Measurements from ENCODE around the gene TRERF1. TPM values are rescaled to one million over a fixed set of nuclear protein-coding genes. Genes with fewer than 3 reads are reported as not detected.

Gene TRERF1
- total RNA-seq, 1 donor from 2014 or later, result 3.8 TPM

- no peak for TF ChIP-seq CTCF (IDR thresholded peaks at IDR 0.05)
- no peak for ATAC-seq
- no peaks in the 10 kb centered on the region for H3K9me3 ChIP-seq
- no peak overlapping the region for H3K27ac ChIP-seq
- H3K36me3 ChIP-seq, result no peaks in the 10 kb centered on the region
- intact Hi-C loops (cut with DNase I), result no loop called here
- H3K27me3 ChIP-seq, result no peaks in the 10 kb centered on the region
- DNase-seq, result no peak
- no peak overlapping the region for H3K4me3 ChIP-seq
- H3K4me1 ChIP-seq, result no peaks in the 10 kb centered on the region
These were observed 73.6 kb downstream of the TRERF1 start for GRCh38 chr6:42378125-42378524.

GRCh38 chr6:42375007-42375635 lies 76.6 kb downstream of the TRERF1 start:
- Histone ChIP-seq H3K4me3 (no peak overlapping the region), H3K4me1 (no peaks in the 10 kb centered on the region), H3K27me3 (no peaks in the 10 kb centered on the region), H3K36me3 (no peaks in the 10 kb centered on the region), H3K27ac (no peak overlapping the region), H3K9me3 (no peaks in the 10 kb centered on the region)
- intact Hi-C loops (cut with DNase I), result no loop called here
- no peak for TF ChIP-seq CTCF (IDR thresholded peaks at IDR 0.05)
- ATAC-seq, result no peak
- DNase-seq, result no peak

- Histone ChIP-seq H3K9me3 (no peaks in the 10 kb centered on the region), H3K4me1 (no peaks in the 10 kb centered on the region), H3K27me3 (no peaks in the 10 kb centered on the region), H3K27ac (no peak overlapping the region), H3K4me3 (no peak overlapping the region), H3K36me3 (no peaks in the 10 kb centered on the region)
- ATAC-seq, result peak; percentile 37
- DNase-seq, result no peak
- intact Hi-C loops (cut with DNase I), result no loop called here
- no peak for TF ChIP-seq CTCF (IDR thresholded peaks at IDR 0.05)
These were observed 77.6 kb downstream of the TRERF1 start for GRCh38 chr6:42374018-42374669.

GRCh38 chr6:42372699-42373098 lies 79.0 kb downstream of the TRERF1 start:
- Histone ChIP-seq H3K27me3 (no peaks in the 10 kb centered on the region), H3K36me3 (no peaks in the 10 kb centered on the region), H3K4me3 (no peak overlapping the region), H3K27ac (no peak overlapping the region), H3K9me3 (no peaks in the 10 kb centered on the region), H3K4me1 (peaks cover under 1% of the 10 kb centered on the region)
- intact Hi-C loops (cut with DNase I), result no loop called here
- ATAC-seq (peak; percentile 40), DNase-seq (no peak)
- TF ChIP-seq CTCF (IDR thresholded peaks at IDR 0.05), result no peak

- ATAC-seq, result no peak
- no peaks in the 10 kb centered on the region for H3K36me3 ChIP-seq
- intact Hi-C loops (cut with DNase I), result no loop called here
- no peak for DNase-seq
- peaks cover 12% of the 10 kb centered on the region for H3K4me1 ChIP-seq
- H3K27ac ChIP-seq, result no peak overlapping the region
- H3K9me3 ChIP-seq, result no peaks in the 10 kb centered on the region
- TF ChIP-seq CTCF (IDR thresholded peaks at IDR 0.05), result no peak
- H3K27me3 ChIP-seq, result no peaks in the 10 kb centered on the region
- H3K4me3 ChIP-seq, result no peak overlapping the region
These were observed 81.3 kb downstream of the TRERF1 start for GRCh38 chr6:42370323-42370985.

All from upper lobe of right lung (tissue), 1 donor.